ENCODE data around the gene CLSTN3.
A peak's percentile ranks its signal among the peaks of the same experiment; 100 is the strongest.

GRCh38 chr12:7092229-7092985 lies 37.8 kb upstream of the CLSTN3 start, which contains the start of gene C1R:
- TF ChIP-seq CTCF (IDR thresholded peaks at IDR 0.05), result peak in 1 of 3 donors; percentile 40
- TF ChIP-seq POLR2A (IDR thresholded peaks at IDR 0.05), result no peak
